HL-60 (cell line): Measurements from ENCODE around the gene DTL.
"Not testable (repeated sequence)": the region's sequence is repeated elsewhere in the genome, so short reads cannot be mapped to it uniquely, and the experiment has no call there.

Experiments used
- DNase-seq, 2 experiments: peaks; one replicate each; pipeline ENCODE4 v3.0.0-alpha.2; 2010 to 2020; ENCODE audit warnings: low read depth in 1 of 2, low spot score in 1 of 2
- H3K27ac ChIP-seq: fragments of 250-450 bp; sonication (Bioruptor Pico); replicated peaks from 2 replicates; pipeline ENCODE4 v1.5.1; 2020; ENCODE audit warnings: mild to moderate bottlenecking, moderate library complexity
- H3K27me3 ChIP-seq: fragments of 250-450 bp; sonication (Bioruptor Pico); 2 replicates; pipeline ENCODE4 v1.5.1; 2021; ENCODE audit warnings: mild to moderate bottlenecking, moderate library complexity; ENCODE audit not compliant: insufficient read depth, poor library complexity, severe bottlenecking
- H3K4me3 ChIP-seq: replicated peaks from 2 replicates; pipeline ENCODE4 v1.5.1; 2011; ENCODE audit warnings: mild to moderate bottlenecking, control low read depth, low read length; ENCODE audit not compliant: insufficient read depth
- CTCF ChIP-seq: IDR thresholded peaks from one replicate; pipeline ENCODE4 v1.5.1; 2011; ENCODE audit warnings: low read length, control low read depth, inconsistent platforms; ENCODE audit not compliant: insufficient read depth
- GABPA ChIP-seq: IDR thresholded peaks from 2 replicates; pipeline ENCODE4 v1.6.1; 2012; ENCODE audit warnings: low read depth
- POLR2AphosphoS5 ChIP-seq: IDR thresholded peaks from 2 replicates; pipeline ENCODE4 v1.6.1; 2012; ENCODE audit warnings: low read depth
- REST ChIP-seq: IDR thresholded peaks from 2 replicates; pipeline ENCODE4 v1.6.1; 2012; ENCODE audit warnings: low read depth; ENCODE audit not compliant: insufficient replicate concordance
- SPI1 ChIP-seq: IDR thresholded peaks from 2 replicates; pipeline ENCODE4 v1.6.1; 2012; ENCODE audit warnings: low read depth, mild to moderate bottlenecking, borderline replicate concordance
- long read RNA-seq: library from polyadenylated mRNA; unstranded; transcript quantifications from one replicate; pipeline ENCODE4 v2.0.0, GENCODE V29; 2020

The DTL gene
- long read RNA-seq, full-length matches to known transcripts = 240 of 270 reads
- long read RNA-seq, partial matches to known transcripts = 12 of 270 reads
- long read RNA-seq, other reads (novel, unspliced or antisense) = 18 of 270 reads

- TF ChIP-seq GABPA (no peak), POLR2AphosphoS5 (peak; percentile 89), REST (peak; percentile 67), CTCF (peak; percentile 86), SPI1 (peak; percentile 75; the same call in 1 of the 2 replicates)
- H3K4me3 ChIP-seq = peak within 1 kb of the TSS; percentile 86
- peak; percentile 97 to 99 for DNase-seq
- H3K27ac ChIP-seq = peak within 1 kb of the TSS; percentile 94
- H3K27me3 ChIP-seq = no peaks in the 10 kb centered on the region
Measured at GRCh38 chr1:212035123-212035834, at the start of gene DTL, which contains the start of gene INTS7. Gene DTL, plus strand, starts transcription at chr1:212035748. Its CDS starts 143 bp downstream, at chr1:212035891. Gene INTS7, minus strand, starts transcription at chr1:212035557. Its CDS starts 120 bp downstream, at chr1:212035437.

GRCh38 chr1:211986628-211987254 lies 48.8 kb upstream of the DTL start:
- Histone ChIP-seq H3K27me3 (no peaks in the 10 kb centered on the region), H3K27ac (no peak overlapping the region), H3K4me3 (no peak overlapping the region)
- DNase-seq = no peak
- no peak for TF ChIP-seq SPI1
- TF ChIP-seq POLR2AphosphoS5 = no peak
- no peak for TF ChIP-seq GABPA
- TF ChIP-seq CTCF = no peak
- TF ChIP-seq REST = no peak

- H3K27ac ChIP-seq = no peak overlapping the region
- H3K27me3 ChIP-seq = no peaks in the 10 kb centered on the region
- DNase-seq = no peak
- TF ChIP-seq GABPA = no peak
- no peak for TF ChIP-seq CTCF
- no peak for TF ChIP-seq REST
- TF ChIP-seq POLR2AphosphoS5 = no peak
- TF ChIP-seq SPI1 = no peak
- H3K4me3 ChIP-seq = no peak overlapping the region
Measured at GRCh38 chr1:211991695-211992094, 43.9 kb upstream of the DTL start.

- not testable (repeated sequence) for H3K27me3 ChIP-seq, H3K4me3 ChIP-seq, H3K27ac ChIP-seq, DNase-seq
Measured at GRCh38 chr1:211997426-211997825, 38.1 kb upstream of the DTL start.
